DOHH2 (cell line): ENCODE results near the gene TMEM164.

ENCODE experiments used
- EZH2phosphoT487 ChIP-seq: fragments of 200-600 bp; sonication (generic); IDR thresholded peaks from 2 replicates; pipeline ENCODE4 v1.6.1; 2017; ENCODE audit warnings: borderline replicate concordance, mild to moderate bottlenecking, antibody characterized with exemption, low read length, moderate library complexity, mixed read lengths
- TF ChIP-seq, protein P1 (sequence below): fragments of 200-600 bp; sonication (generic); IDR thresholded peaks from one replicate; pipeline ENCODE4 v1.5.1; 2014; ENCODE audit warnings: antibody characterized with exemption, mild to moderate bottlenecking, low read depth, low read length; ENCODE audit not compliant: poor library complexity, severe bottlenecking

GRCh38 chrX:109997786-109998452 lies 5.0 kb upstream of the TMEM164 start:
- TF ChIP-seq, protein P1, sequence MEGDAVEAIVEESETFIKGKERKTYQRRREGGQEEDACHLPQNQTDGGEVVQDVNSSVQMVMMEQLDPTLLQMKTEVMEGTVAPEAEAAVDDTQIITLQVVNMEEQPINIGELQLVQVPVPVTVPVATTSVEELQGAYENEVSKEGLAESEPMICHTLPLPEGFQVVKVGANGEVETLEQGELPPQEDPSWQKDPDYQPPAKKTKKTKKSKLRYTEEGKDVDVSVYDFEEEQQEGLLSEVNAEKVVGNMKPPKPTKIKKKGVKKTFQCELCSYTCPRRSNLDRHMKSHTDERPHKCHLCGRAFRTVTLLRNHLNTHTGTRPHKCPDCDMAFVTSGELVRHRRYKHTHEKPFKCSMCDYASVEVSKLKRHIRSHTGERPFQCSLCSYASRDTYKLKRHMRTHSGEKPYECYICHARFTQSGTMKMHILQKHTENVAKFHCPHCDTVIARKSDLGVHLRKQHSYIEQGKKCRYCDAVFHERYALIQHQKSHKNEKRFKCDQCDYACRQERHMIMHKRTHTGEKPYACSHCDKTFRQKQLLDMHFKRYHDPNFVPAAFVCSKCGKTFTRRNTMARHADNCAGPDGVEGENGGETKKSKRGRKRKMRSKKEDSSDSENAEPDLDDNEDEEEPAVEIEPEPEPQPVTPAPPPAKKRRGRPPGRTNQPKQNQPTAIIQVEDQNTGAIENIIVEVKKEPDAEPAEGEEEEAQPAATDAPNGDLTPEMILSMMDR = no peak
- no peak for TF ChIP-seq EZH2phosphoT487
